Measurements from ENCODE around the gene NRXN2. TPM values are rescaled to one million over a fixed set of nuclear protein-coding genes. Genes with fewer than 3 reads are reported as not detected.

Gene NRXN2
- total and polyA plus RNA-seq, 5 donors from 2014 or later = 0.42 TPM; not detected in 4

DNA sequence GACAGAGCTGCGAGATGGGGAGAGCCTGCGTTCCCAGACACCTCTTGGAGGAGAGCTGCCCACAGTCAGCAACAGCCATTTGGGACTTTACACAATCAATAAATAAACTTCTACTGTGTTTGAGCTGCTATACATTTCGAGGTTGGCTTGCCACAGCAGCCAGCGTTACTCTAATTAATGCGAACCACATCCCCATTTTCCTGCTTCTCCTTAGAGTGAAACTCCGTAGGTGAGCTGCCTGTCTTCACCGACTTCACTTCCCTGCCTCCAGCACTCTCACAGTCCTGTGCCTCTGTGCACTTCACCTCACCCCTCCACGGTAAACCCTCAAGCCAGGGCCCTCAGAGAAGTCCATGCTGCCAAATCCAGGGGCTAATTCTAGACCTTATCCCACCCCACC lies 137.8 kb downstream of the NRXN2 start:
- no peak overlapping the region for H3K27ac ChIP-seq (ENCODE audit: insufficient read depth, low read length, poor library complexity, severe bottlenecking)
- H3K36me3 Mint-ChIP-seq = no peaks in the 10 kb centered on the region
- peaks cover 2% of the 10 kb centered on the region for H3K27me3 ChIP-seq (ENCODE audit: control insufficient read depth, insufficient read depth, low read length)
- H3K4me1 Mint-ChIP-seq = no peaks in the 10 kb centered on the region
- no peak overlapping the region for H3K4me3 ChIP-seq (ENCODE audit: low read depth, low read length)
- no peaks in the 10 kb centered on the region for H3K4me1 ChIP-seq (ENCODE audit: control insufficient read depth, insufficient read depth, low read length, poor library complexity, severe bottlenecking)
- no peaks in the 10 kb centered on the region for H3K36me3 ChIP-seq (ENCODE audit: control insufficient read depth, insufficient read depth, low read length)
- H3K4me3 Mint-ChIP-seq = no peak overlapping the region
- H3K9me3 Mint-ChIP-seq = peaks cover 0 to 12% (median 0%) of the 10 kb centered on the region in 7 donors
- H3K27ac Mint-ChIP-seq = no peak overlapping the region
- DNase-seq (no peak), ATAC-seq (ENCODE audit: low read depth in 2 of 2) (no peak)
- H3K27me3 Mint-ChIP-seq = peaks cover 10% of the 10 kb centered on the region
- no peaks in the 10 kb centered on the region for H3K9me3 ChIP-seq (ENCODE audit: control insufficient read depth in 2 of 2, low read length in 2 of 2)

DNA sequence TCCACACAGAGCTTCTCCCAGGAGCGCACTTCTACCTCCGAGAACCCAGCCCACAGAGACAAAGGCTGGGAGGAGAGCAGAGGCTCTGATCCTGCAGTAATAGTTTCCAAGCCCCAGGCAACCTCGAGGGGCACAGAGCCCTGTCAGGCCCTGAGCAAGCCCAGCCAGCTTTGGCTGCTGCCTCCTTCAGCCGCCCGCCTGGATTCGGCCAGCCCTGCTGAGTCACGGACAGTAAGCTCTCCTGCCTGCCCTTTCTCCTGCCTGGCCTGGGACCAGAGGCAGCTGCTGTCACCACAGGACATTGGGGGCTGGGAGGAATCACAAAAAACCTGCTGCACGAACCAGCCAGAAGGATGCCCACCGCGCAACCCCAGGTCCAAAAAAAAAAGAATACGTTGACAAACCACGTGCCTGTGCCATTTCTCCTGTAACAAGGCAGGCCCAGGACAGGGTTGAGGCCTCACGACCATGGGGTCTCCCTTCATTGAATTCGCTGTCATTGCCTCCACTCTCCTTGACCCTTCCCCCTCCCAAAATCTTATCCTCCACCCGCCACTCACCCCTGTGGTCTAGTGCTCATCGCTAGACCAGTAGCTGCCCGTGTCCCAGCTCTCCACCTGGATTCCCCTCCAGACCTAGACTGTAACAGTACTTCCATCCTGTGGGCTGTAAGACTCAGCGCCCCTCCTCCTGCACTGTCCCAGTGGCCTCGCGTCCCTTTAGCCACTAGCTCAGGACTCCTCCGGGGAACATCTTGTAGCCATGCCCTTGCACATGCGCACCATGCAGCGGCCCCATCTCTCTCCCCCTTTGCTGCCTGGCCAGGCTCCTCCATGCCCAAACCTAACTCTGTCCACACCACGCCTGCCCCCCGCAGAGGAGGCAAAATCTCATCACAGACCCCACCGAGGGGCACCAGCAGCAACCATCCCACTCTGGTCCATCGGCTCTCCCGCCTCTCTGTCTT lies 139.4 kb downstream of the NRXN2 start:
- Histone ChIP-seq H3K27ac (ENCODE audit: insufficient read depth, low read length, poor library complexity, severe bottlenecking) (no peak overlapping the region), H3K9me3 (ENCODE audit: control insufficient read depth in 2 of 2, low read length in 2 of 2) (no peaks in the 10 kb centered on the region), H3K4me3 (ENCODE audit: low read depth, low read length) (no peak overlapping the region), H3K36me3 (ENCODE audit: control insufficient read depth, insufficient read depth, low read length) (no peaks in the 10 kb centered on the region), H3K4me1 (ENCODE audit: control insufficient read depth, insufficient read depth, low read length, poor library complexity, severe bottlenecking) (no peaks in the 10 kb centered on the region), H3K27me3 (ENCODE audit: control insufficient read depth, insufficient read depth, low read length) (no peaks in the 10 kb centered on the region)
- no peaks in the 10 kb centered on the region for H3K36me3 Mint-ChIP-seq
- no peaks in the 10 kb centered on the region for H3K4me1 Mint-ChIP-seq
- H3K27me3 Mint-ChIP-seq = peaks cover 10% of the 10 kb centered on the region
- H3K9me3 Mint-ChIP-seq = peaks cover 0 to 8% (median 0%) of the 10 kb centered on the region in 7 donors
- DNase-seq (no peak), ATAC-seq (ENCODE audit: low read depth in 2 of 2) (no peak)
- no peak overlapping the region for H3K27ac Mint-ChIP-seq
- H3K4me3 Mint-ChIP-seq = peak overlapping the region in 1 of 4 donors; percentile 66

- H3K36me3 Mint-ChIP-seq = no peaks in the 10 kb centered on the region
- peaks cover 10% of the 10 kb centered on the region for H3K27me3 Mint-ChIP-seq
- Histone ChIP-seq H3K4me1 (ENCODE audit: control insufficient read depth, insufficient read depth, low read length, poor library complexity, severe bottlenecking) (no peaks in the 10 kb centered on the region), H3K36me3 (ENCODE audit: control insufficient read depth, insufficient read depth, low read length) (no peaks in the 10 kb centered on the region), H3K4me3 (ENCODE audit: low read depth, low read length) (no peak overlapping the region), H3K9me3 (ENCODE audit: control insufficient read depth in 2 of 2, low read length in 2 of 2) (no peaks in the 10 kb centered on the region), H3K27me3 (ENCODE audit: control insufficient read depth, insufficient read depth, low read length) (no peaks in the 10 kb centered on the region), H3K27ac (ENCODE audit: insufficient read depth, low read length, poor library complexity, severe bottlenecking) (no peak overlapping the region)
- H3K4me1 Mint-ChIP-seq = no peaks in the 10 kb centered on the region
- no peak overlapping the region for H3K27ac Mint-ChIP-seq
- peaks cover 0 to 4% (median 0%) of the 10 kb centered on the region in 7 donors for H3K9me3 Mint-ChIP-seq
- no peak for DNase-seq
- ATAC-seq (ENCODE audit: low read depth in 2 of 2) = no peak
- no peak overlapping the region for H3K4me3 Mint-ChIP-seq
These were observed 140.1 kb downstream of the NRXN2 start for GRCh38 chr11:64582885-64583284.

- Histone ChIP-seq H3K27ac (ENCODE audit: insufficient read depth, low read length, poor library complexity, severe bottlenecking) (no peak overlapping the region), H3K4me3 (ENCODE audit: low read depth, low read length) (no peak overlapping the region), H3K9me3 (ENCODE audit: control insufficient read depth in 2 of 2, low read length in 2 of 2) (no peaks in the 10 kb centered on the region), H3K36me3 (ENCODE audit: control insufficient read depth, insufficient read depth, low read length) (no peaks in the 10 kb centered on the region), H3K27me3 (ENCODE audit: control insufficient read depth, insufficient read depth, low read length) (no peaks in the 10 kb centered on the region), H3K4me1 (ENCODE audit: control insufficient read depth, insufficient read depth, low read length, poor library complexity, severe bottlenecking) (no peaks in the 10 kb centered on the region)
- no peaks in the 10 kb centered on the region for H3K9me3 Mint-ChIP-seq
- ATAC-seq (ENCODE audit: low read depth in 2 of 2) (no peak), DNase-seq (no peak)
- H3K4me1 Mint-ChIP-seq = no peaks in the 10 kb centered on the region
- no peak overlapping the region for H3K4me3 Mint-ChIP-seq
- H3K27me3 Mint-ChIP-seq = peaks cover 6% of the 10 kb centered on the region
- H3K36me3 Mint-ChIP-seq = no peaks in the 10 kb centered on the region
- no peak overlapping the region for H3K27ac Mint-ChIP-seq
These were observed 141.9 kb downstream of the NRXN2 start for GRCh38 chr11:64581057-64581523.

GRCh38 chr11:64580412-64580811 lies 142.6 kb downstream of the NRXN2 start:
- no peaks in the 10 kb centered on the region for H3K9me3 ChIP-seq (ENCODE audit: control insufficient read depth in 2 of 2, low read length in 2 of 2)
- no peak overlapping the region for H3K27ac ChIP-seq (ENCODE audit: insufficient read depth, low read length, poor library complexity, severe bottlenecking)
- no peaks in the 10 kb centered on the region for H3K36me3 Mint-ChIP-seq
- H3K9me3 Mint-ChIP-seq = no peaks in the 10 kb centered on the region
- H3K36me3 ChIP-seq (ENCODE audit: control insufficient read depth, insufficient read depth, low read length) = no peaks in the 10 kb centered on the region
- no peak for ATAC-seq (ENCODE audit: low read depth in 2 of 2)
- H3K27me3 ChIP-seq (ENCODE audit: control insufficient read depth, insufficient read depth, low read length) = no peaks in the 10 kb centered on the region
- no peak overlapping the region for H3K27ac Mint-ChIP-seq
- no peaks in the 10 kb centered on the region for H3K4me1 ChIP-seq (ENCODE audit: control insufficient read depth, insufficient read depth, low read length, poor library complexity, severe bottlenecking)
- peaks cover 6% of the 10 kb centered on the region for H3K27me3 Mint-ChIP-seq
- H3K4me1 Mint-ChIP-seq = no peaks in the 10 kb centered on the region
- no peak overlapping the region for H3K4me3 ChIP-seq (ENCODE audit: low read depth, low read length)
- DNase-seq = no peak
- H3K4me3 Mint-ChIP-seq = no peak overlapping the region

DNA sequence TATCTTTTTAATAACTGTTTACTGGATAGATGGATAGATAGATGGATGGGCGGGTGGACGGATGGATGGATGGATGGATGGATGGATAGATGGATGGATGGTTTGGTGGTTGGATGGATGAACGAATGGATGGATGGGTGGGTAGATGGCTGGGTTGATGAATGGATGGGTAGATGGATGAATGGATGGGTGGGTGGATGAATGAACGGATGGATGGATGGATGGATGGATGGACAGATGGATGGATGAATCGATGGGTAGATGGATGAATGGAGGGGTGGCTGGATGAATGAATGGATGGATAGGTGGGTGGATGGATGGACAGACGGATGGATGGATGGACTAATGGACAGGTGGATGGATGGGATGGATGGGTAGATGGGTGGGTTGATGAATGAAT lies 145.8 kb downstream of the NRXN2 start:
- H3K36me3 ChIP-seq (ENCODE audit: control insufficient read depth, insufficient read depth, low read length) = no peaks in the 10 kb centered on the region
- Mint-ChIP-seq H3K36me3 (no peaks in the 10 kb centered on the region), H3K27ac (no peak overlapping the region), H3K4me1 (no peaks in the 10 kb centered on the region), H3K4me3 (no peak overlapping the region), H3K27me3 (peaks cover 5% of the 10 kb centered on the region), H3K9me3 (no peaks in the 10 kb centered on the region)
- DNase-seq (no peak), ATAC-seq (ENCODE audit: low read depth in 2 of 2) (no peak)
- H3K27me3 ChIP-seq (ENCODE audit: control insufficient read depth, insufficient read depth, low read length) = no peaks in the 10 kb centered on the region
- no peaks in the 10 kb centered on the region for H3K4me1 ChIP-seq (ENCODE audit: control insufficient read depth, insufficient read depth, low read length, poor library complexity, severe bottlenecking)
- H3K9me3 ChIP-seq (ENCODE audit: control insufficient read depth in 2 of 2, low read length in 2 of 2) = no peaks in the 10 kb centered on the region
- H3K4me3 ChIP-seq (ENCODE audit: low read depth, low read length) = no peak overlapping the region
- H3K27ac ChIP-seq (ENCODE audit: insufficient read depth, low read length, poor library complexity, severe bottlenecking) = no peak overlapping the region

DNA sequence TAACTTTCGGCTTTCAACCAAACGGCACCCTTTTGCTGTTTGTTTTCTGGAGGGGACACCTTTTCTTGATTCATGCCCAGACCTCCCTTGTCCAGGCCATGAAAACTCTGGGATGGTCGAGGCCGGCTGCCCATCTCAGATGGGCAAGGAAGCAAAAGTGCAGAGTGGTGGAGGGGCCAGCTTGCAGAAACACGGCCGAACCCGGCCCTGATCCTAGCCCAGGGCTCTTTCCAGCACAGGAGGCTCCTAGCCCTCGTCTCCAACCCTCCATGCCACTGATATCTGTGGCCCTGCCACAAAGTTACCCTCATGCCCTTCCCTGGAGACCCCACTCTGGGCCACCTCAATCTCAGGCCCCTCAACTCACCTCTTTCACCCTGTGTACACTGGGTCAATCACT lies 150.9 kb downstream of the NRXN2 start:
- Histone ChIP-seq H3K27ac (ENCODE audit: insufficient read depth, low read length, poor library complexity, severe bottlenecking) (no peak overlapping the region), H3K9me3 (ENCODE audit: control insufficient read depth in 2 of 2, low read length in 2 of 2) (no peaks in the 10 kb centered on the region), H3K36me3 (ENCODE audit: control insufficient read depth, insufficient read depth, low read length) (no peaks in the 10 kb centered on the region), H3K27me3 (ENCODE audit: control insufficient read depth, insufficient read depth, low read length) (no peaks in the 10 kb centered on the region), H3K4me1 (ENCODE audit: control insufficient read depth, insufficient read depth, low read length, poor library complexity, severe bottlenecking) (no peaks in the 10 kb centered on the region), H3K4me3 (ENCODE audit: low read depth, low read length) (no peak overlapping the region)
- H3K4me3 Mint-ChIP-seq = no peak overlapping the region
- no peaks in the 10 kb centered on the region for H3K4me1 Mint-ChIP-seq
- H3K9me3 Mint-ChIP-seq = no peaks in the 10 kb centered on the region
- H3K27me3 Mint-ChIP-seq = peaks cover 5% of the 10 kb centered on the region
- DNase-seq (no peak), ATAC-seq (ENCODE audit: low read depth in 2 of 2) (no peak)
- H3K27ac Mint-ChIP-seq = no peak overlapping the region
- no peaks in the 10 kb centered on the region for H3K36me3 Mint-ChIP-seq
